IMR-90 (cell line): ENCODE results near the gene PCYT2. TPM values are rescaled to one million over a fixed set of nuclear protein-coding genes. Genes with fewer than 3 reads are reported as not detected.

Experiments used
- ATAC-seq: fragments of 200-7000 bp; cut with Tn5 transposase; 2 replicates; pipeline ENCODE4 v1.9.1; 2020; ENCODE audit warnings: low read depth, mild to moderate bottlenecking, moderate library complexity
- BruUV-seq: library from RNA; stranded (reverse); fragments of 400-500 nt; replicated peaks from 2 replicates; lab custom pipeline; 2021; lab: Mats Ljungman, UMichigan
- CTCF ChIA-PET: fragments of 300-600 bp; formaldehyde crosslinking; extraction: SDS; loops from one replicate; lab custom pipeline; 2021; ENCODE audit warnings: antibody characterized with exemption; lab: Yijun Ruan, JAX
- POLR2A ChIA-PET: fragments of 300-600 bp; sonication (Branson Sonifier 250); formaldehyde crosslinking; loops from one replicate; lab custom pipeline; 2022; ENCODE audit warnings: antibody characterized with exemption; ENCODE audit not compliant: unreplicated experiment; lab: Charles Lee
- DNase-seq: peaks from one replicate; pipeline ENCODE4 v3.0.0; 2013
- H2AFZ ChIP-seq: replicated peaks from 2 replicates; pipeline ENCODE3; 2013; ENCODE audit warnings: low read length, mild to moderate bottlenecking; ENCODE audit not compliant: poor library complexity
- H2AK5ac ChIP-seq: 2 replicates; pipeline ENCODE4 v1.6.1; 2013; ENCODE audit warnings: low read depth, low read length, inconsistent platforms
- H2AK9ac ChIP-seq: replicated peaks from 2 replicates; pipeline ENCODE3; 2013; ENCODE audit warnings: mild to moderate bottlenecking, low read depth, low read length, moderate library complexity; ENCODE audit not compliant: poor library complexity
- H2BK120ac ChIP-seq: 2 replicates; pipeline ENCODE4 v1.6.1; 2013; ENCODE audit warnings: low read depth, low read length, inconsistent platforms
- H2BK15ac ChIP-seq: 3 replicates; pipeline ENCODE4 v1.6.1; 2013; ENCODE audit warnings: low read depth, low read length, inconsistent platforms
- H2BK20ac ChIP-seq: 2 replicates; pipeline ENCODE4 v1.6.1; 2013; ENCODE audit warnings: low read depth, mild to moderate bottlenecking, inconsistent platforms, low read length, moderate library complexity
- H2BK5ac ChIP-seq: 2 replicates; pipeline ENCODE4 v1.6.1; 2013; ENCODE audit warnings: mild to moderate bottlenecking, low read depth, low read length, inconsistent platforms; ENCODE audit not compliant: poor library complexity, severe bottlenecking
- H3K14ac ChIP-seq: replicated peaks from 2 replicates; pipeline ENCODE4 v1.6.1; 2013; ENCODE audit warnings: low read depth, low read length, inconsistent platforms
- H3K18ac ChIP-seq: 2 replicates; pipeline ENCODE4 v1.6.1; 2013; ENCODE audit warnings: low read depth, low read length, control low read depth
- H3K23ac ChIP-seq: 2 replicates; pipeline ENCODE4 v1.6.1; 2013; ENCODE audit warnings: low read depth, low read length, inconsistent platforms
- H3K27ac ChIP-seq: 2 replicates; pipeline ENCODE4 v1.5.1; 2013; ENCODE audit warnings: mild to moderate bottlenecking, control low read depth, low read length; ENCODE audit not compliant: insufficient read depth
- H3K27me3 ChIP-seq: 2 replicates; pipeline ENCODE4 v1.6.1; 2013; ENCODE audit warnings: low read length; ENCODE audit not compliant: control insufficient read depth, insufficient read depth
- H3K36me3 ChIP-seq: 2 replicates; pipeline ENCODE4 v1.6.1; 2013; ENCODE audit warnings: low read length, mixed read lengths; ENCODE audit not compliant: control insufficient read depth, insufficient read depth
- H3K4ac ChIP-seq: 2 replicates; pipeline ENCODE4 v1.6.1; 2013; ENCODE audit warnings: low read depth, low read length, inconsistent platforms
- H3K4me1 ChIP-seq: 2 replicates; pipeline ENCODE4 v1.6.1; 2013; ENCODE audit warnings: low read length, mixed read lengths; ENCODE audit not compliant: control insufficient read depth, insufficient read depth
- H3K4me2 ChIP-seq: 2 replicates; pipeline ENCODE4 v1.6.1; 2013; ENCODE audit warnings: low read depth, mild to moderate bottlenecking, control low read depth, low read length, moderate library complexity
- H3K4me3 ChIP-seq: 2 replicates; pipeline ENCODE4 v1.5.1; 2013; ENCODE audit warnings: low read depth, mild to moderate bottlenecking, control low read depth, low read length, moderate library complexity; ENCODE audit not compliant: insufficient read depth
- H3K56ac ChIP-seq: 2 replicates; pipeline ENCODE4 v1.6.1; 2013; ENCODE audit warnings: low read length, inconsistent platforms; ENCODE audit not compliant: insufficient read depth; ENCODE audit errors: extremely low read depth
- H3K79me1 ChIP-seq, 2 experiments: 2 replicates each; pipeline ENCODE4 v1.6.1; 2013; ENCODE audit warnings: low read length in 2 of 2, inconsistent platforms in 1 of 2, low read depth in 1 of 2
- H3K9ac ChIP-seq: 2 replicates; pipeline ENCODE4 v1.6.1; 2013; ENCODE audit warnings: low read depth, low read length, control low read depth
- H3K9me1 ChIP-seq: 2 replicates; pipeline ENCODE4 v1.6.1; 2013; ENCODE audit warnings: low read length, inconsistent platforms; ENCODE audit not compliant: insufficient read depth
- H3K9me3 ChIP-seq: 2 replicates; pipeline ENCODE4 v1.6.1; 2013; ENCODE audit warnings: low read length; ENCODE audit not compliant: control insufficient read depth, insufficient read depth
- H4K20me1 ChIP-seq: 2 replicates; pipeline ENCODE4 v1.6.1; 2013; ENCODE audit warnings: low read length, inconsistent platforms; ENCODE audit not compliant: insufficient read depth
- H4K5ac ChIP-seq: 2 replicates; pipeline ENCODE4 v1.6.1; 2013; ENCODE audit warnings: mild to moderate bottlenecking, low read depth, low read length, control low read depth
- H4K8ac ChIP-seq, 2 experiments: 2 replicates each; pipeline ENCODE4 v1.6.1; 2013; ENCODE audit warnings: low read depth in 2 of 2, low read length in 2 of 2, control low read depth in 1 of 2, inconsistent platforms in 1 of 2
- H4K91ac ChIP-seq: 2 replicates; pipeline ENCODE4 v1.6.1; 2013; ENCODE audit warnings: low read depth, low read length, inconsistent platforms; ENCODE audit not compliant: insufficient read depth
- BHLHE40 ChIP-seq: fragments of 150-350 bp; IDR thresholded peaks from 2 replicates; pipeline ENCODE4 v1.6.1; 2016; ENCODE audit warnings: mild to moderate bottlenecking, low read depth, low read length
- CEBPB ChIP-seq: IDR thresholded peaks from 2 replicates; pipeline ENCODE4 v1.6.1; 2012; ENCODE audit warnings: low read depth, low read length, improper control_type of control experiment
- CHD1 ChIP-seq: IDR thresholded peaks from 2 replicates; pipeline ENCODE4 v1.6.1; 2012; ENCODE audit warnings: low read depth, low read length, improper control_type of control experiment
- FOS ChIP-seq: fragments of 150-350 bp; IDR thresholded peaks from 2 replicates; pipeline ENCODE4 v1.6.1; 2016; ENCODE audit warnings: low read depth, low read length
- MAFK ChIP-seq: IDR thresholded peaks from 2 replicates; pipeline ENCODE4 v1.6.1; 2012; ENCODE audit warnings: low read depth, low read length, improper control_type of control experiment
- MAZ ChIP-seq: IDR thresholded peaks from 2 replicates; pipeline ENCODE4 v1.6.1; 2012; ENCODE audit warnings: low read depth, mild to moderate bottlenecking, low read length, improper control_type of control experiment, moderate library complexity, borderline replicate concordance
- MXI1 ChIP-seq: IDR thresholded peaks from 2 replicates; pipeline ENCODE4 v1.6.1; 2012; ENCODE audit warnings: low read depth, mild to moderate bottlenecking, low read length, moderate library complexity, borderline replicate concordance
- NFE2L2 ChIP-seq: fragments of 150-350 bp; IDR thresholded peaks from 2 replicates; pipeline ENCODE4 v1.6.1; 2016; ENCODE audit warnings: low read depth, mild to moderate bottlenecking, low read length
- POLR2A ChIP-seq: IDR thresholded peaks from 2 replicates; pipeline ENCODE4 v1.6.1; 2012; ENCODE audit warnings: mild to moderate bottlenecking, low read depth, low read length
- RAD21 ChIP-seq: IDR thresholded peaks from 2 replicates; pipeline ENCODE4 v1.6.1; 2012; ENCODE audit warnings: low read length, improper control_type of control experiment
- RCOR1 ChIP-seq: IDR thresholded peaks from 2 replicates; pipeline ENCODE4 v1.6.1; 2012; ENCODE audit warnings: mild to moderate bottlenecking, low read length, improper control_type of control experiment; ENCODE audit not compliant: insufficient replicate concordance
- RFX5 ChIP-seq: IDR thresholded peaks from 2 replicates; pipeline ENCODE4 v1.8.0; 2012; ENCODE audit warnings: low read depth, mild to moderate bottlenecking, low read length, moderate library complexity
- SMC3 ChIP-seq: fragments of 150-350 bp; IDR thresholded peaks from 2 replicates; pipeline ENCODE4 v1.6.1; 2016; ENCODE audit warnings: low read depth, mild to moderate bottlenecking, antibody characterized with exemption, low read length, moderate library complexity
- WGBS, 2 experiments: methylation state at CpG; one replicate each; pipeline versions ENCODE4 v1.1.5 to v1.1.7; 2013; ENCODE audit warnings: missing lambda C conversion rate in 2 of 2; ENCODE audit not compliant: insufficient read length in 1 of 2; ENCODE audit errors: extremely low coverage in 2 of 2; 5-methylcytosine and 5-hydroxymethylcytosine counted together
- dilution Hi-C: fragments of 300-500 bp; cut with HindIII; formaldehyde crosslinking; loops from one replicate; pipeline ENCODE4 v1.14.3; 2018; ENCODE audit warnings: low sequenced_read_pairs; ENCODE audit not compliant: unreplicated experiment
- in situ Hi-C: fragments of 300-500 bp; cut with MboI; formaldehyde crosslinking; loops from 3 replicates; pipeline ENCODE4 v1.14.3; 2019; ENCODE audit warnings: low sequenced_read_pairs, inconsistent platforms, mixed read lengths
- intact Hi-C: fragments of 100-400 bp; cut with micrococcal nuclease; formaldehyde crosslinking; loops from 2 replicates; pipeline ENCODE4 v1.10.0; 2022
- polyA plus RNA-seq, 3 experiments: library from polyadenylated mRNA; depleted of rRNA; stranded (reverse); fragments of >200 nt; gene quantifications; 2 replicates each; pipeline ENCODE4 v1.2.3, GENCODE V29; 2012; ENCODE audit warnings: low replicate concordance in 1 of 3
- total RNA-seq: library from RNA; depleted of rRNA; stranded (reverse); fragments of >200 nt; gene quantifications from 2 replicates; pipeline ENCODE4 v1.2.3, GENCODE V29; 2012
- TF ChIP-seq, protein P1 (sequence below): fragments of 150-350 bp; IDR thresholded peaks from 2 replicates; pipeline ENCODE4 v1.6.1; 2016; ENCODE audit warnings: low read depth, mild to moderate bottlenecking, low read length, moderate library complexity, borderline replicate concordance
- TF ChIP-seq, protein P2 (sequence below): fragments of 150-350 bp; IDR thresholded peaks from 2 replicates; pipeline ENCODE4 v1.6.1; 2017; ENCODE audit warnings: mild to moderate bottlenecking, antibody characterized with exemption, low read length, low read depth

The PCYT2 gene
- total and polyA plus RNA-seq, 2 of the 4 experiments (the other 2 are of a cell fraction): 37.3 to 38.5 TPM

GRCh38 chr17:81931557-81932332, 20.5 kb upstream of the PCYT2 start:
- Histone ChIP-seq H3K23ac (no peak overlapping the region), H3K27me3 (no peaks in the 10 kb centered on the region), H3K4me2 (no peak overlapping the region), H3K4ac (no peak overlapping the region), H4K91ac (no peak overlapping the region), H3K9me1 (peaks cover 8% of the 10 kb centered on the region), H3K18ac (no peak overlapping the region), H3K79me1 (peaks cover 17 to 46% of the 10 kb centered on the region in 2 experiments), H2BK20ac (no peak overlapping the region), H2AK9ac (peak overlapping the region; percentile 52), H2AK5ac (no peak overlapping the region; the same call in 1 of the 2 replicates), H3K36me3 (peaks cover 27% of the 10 kb centered on the region; the same call in 1 of the 2 replicates), H2BK15ac (no peak overlapping the region), H2BK5ac (no peak overlapping the region), H4K5ac (no peak overlapping the region), H3K9ac (no peak overlapping the region), H3K4me1 (peaks cover 10% of the 10 kb centered on the region), H3K9me3 (no peaks in the 10 kb centered on the region), H3K4me3 (no peak overlapping the region), H2AFZ (no peak overlapping the region), H3K27ac (no peak overlapping the region), H4K8ac (no peak overlapping the region), H3K56ac (no peak overlapping the region), H2BK120ac (no peak overlapping the region), H3K14ac (no peak overlapping the region; the same call in 1 of the 2 replicates), H4K20me1 (peaks cover 12% of the 10 kb centered on the region)
- DNase-seq: no peak
- POLR2A ChIA-PET: no interaction called here
- dilution Hi-C loops (no loop called here), in situ Hi-C loops (no loop called here), intact Hi-C loops (no loop called here)
- no CpG with 5 or more reads among the region's 15 CpGs for WGBS, 2 experiments
- ATAC-seq: no peak
- no TSS peak for BruUV-seq
- CTCF ChIA-PET: no interaction called here
- TF ChIP-seq RAD21: no peak
- no peak for TF ChIP-seq MAZ
- TF ChIP-seq, protein P1, sequence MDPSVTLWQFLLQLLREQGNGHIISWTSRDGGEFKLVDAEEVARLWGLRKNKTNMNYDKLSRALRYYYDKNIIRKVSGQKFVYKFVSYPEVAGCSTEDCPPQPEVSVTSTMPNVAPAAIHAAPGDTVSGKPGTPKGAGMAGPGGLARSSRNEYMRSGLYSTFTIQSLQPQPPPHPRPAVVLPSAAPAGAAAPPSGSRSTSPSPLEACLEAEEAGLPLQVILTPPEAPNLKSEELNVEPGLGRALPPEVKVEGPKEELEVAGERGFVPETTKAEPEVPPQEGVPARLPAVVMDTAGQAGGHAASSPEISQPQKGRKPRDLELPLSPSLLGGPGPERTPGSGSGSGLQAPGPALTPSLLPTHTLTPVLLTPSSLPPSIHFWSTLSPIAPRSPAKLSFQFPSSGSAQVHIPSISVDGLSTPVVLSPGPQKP: no peak
- no peak for TF ChIP-seq RFX5
- no peak for TF ChIP-seq BHLHE40
- no peak for TF ChIP-seq MXI1
- TF ChIP-seq, protein P2, sequence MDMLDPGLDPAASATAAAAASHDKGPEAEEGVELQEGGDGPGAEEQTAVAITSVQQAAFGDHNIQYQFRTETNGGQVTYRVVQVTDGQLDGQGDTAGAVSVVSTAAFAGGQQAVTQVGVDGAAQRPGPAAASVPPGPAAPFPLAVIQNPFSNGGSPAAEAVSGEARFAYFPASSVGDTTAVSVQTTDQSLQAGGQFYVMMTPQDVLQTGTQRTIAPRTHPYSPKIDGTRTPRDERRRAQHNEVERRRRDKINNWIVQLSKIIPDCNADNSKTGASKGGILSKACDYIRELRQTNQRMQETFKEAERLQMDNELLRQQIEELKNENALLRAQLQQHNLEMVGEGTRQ: no peak
- TF ChIP-seq CHD1: no peak
- TF ChIP-seq MAFK: no peak
- no peak for TF ChIP-seq FOS
- TF ChIP-seq CEBPB: no peak
- TF ChIP-seq RCOR1: no peak
- TF ChIP-seq SMC3: no peak
- TF ChIP-seq NFE2L2: no peak
- TF ChIP-seq POLR2A: no peak
